Measurements from ENCODE around the gene APOOL.

DNA sequence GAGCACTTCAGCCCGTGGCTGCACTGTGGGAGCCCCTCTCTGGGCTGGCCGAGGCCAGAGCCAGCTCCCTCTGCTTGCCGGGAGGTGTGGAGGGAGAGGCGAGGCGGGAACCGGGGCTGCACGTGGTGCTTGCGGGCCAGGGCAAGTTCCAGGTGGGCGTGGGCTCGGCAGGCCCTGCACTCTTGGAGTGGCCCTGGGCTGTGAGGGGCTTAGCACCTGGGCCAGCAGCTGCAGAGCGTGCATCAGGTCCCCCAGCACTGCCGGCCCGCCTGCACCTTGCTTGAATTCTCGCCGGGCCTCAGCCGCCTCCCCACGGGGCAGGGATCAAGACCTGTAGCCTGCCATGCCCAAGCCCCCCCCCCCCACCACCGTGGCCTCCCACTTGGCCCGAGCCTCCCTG lies 28.9 kb upstream of the APOOL start:
- TF ChIP-seq CTCF (IDR thresholded peaks at IDR 0.05) = no peak
- no peak for TF ChIP-seq ZFX (IDR thresholded peaks at IDR 0.05; ENCODE audit: borderline replicate concordance)

Data from 22Rv1 (cell line).